ENCODE data around the gene TREML1. TPM values are rescaled to one million over a fixed set of nuclear protein-coding genes. Genes with fewer than 3 reads are reported as not detected.

TREML1 gene
- total and polyA plus RNA-seq, 2 of the 8 experiments (the other 6 are each of a cell fraction or from before 2014, with no cell fraction given), result 0.08 TPM; not detected in 1

GRCh38 chr6:41170547-41171160, 16.5 kb upstream of the TREML1 start (continued):
- no peak for TF ChIP-seq SIN3A (conservative IDR thresholded peaks at IDR 0.05 in 1 of 2, IDR thresholded peaks at IDR 0.05 in 1 of 2; ENCODE audit: low read depth in 1 of 2, low read length in 2 of 2)
